Transverse colon (tissue), 3 donors: ENCODE measurements around the gene ZNF69.

Source experiments
- EP300 ChIP-seq: sonication (generic); formaldehyde crosslinking; IDR thresholded peaks from one replicate; pipeline ENCODE4 v1.6.1; 2017; ENCODE audit warnings: antibody characterized with exemption, low read depth
- POLR2A ChIP-seq: fragments of 450-650 bp; IDR thresholded peaks from one replicate; pipeline ENCODE4 v1.6.1; 2016; ENCODE audit warnings: antibody characterized with exemption, mild to moderate bottlenecking, moderate library complexity
- TF ChIP-seq, protein P1 (sequence below), 5 experiments: fragments of 200-600 bp in 3 of 5; fragments of 450-650 bp in 2 of 5; sonication (generic) in 3 of 5; IDR thresholded peaks; 1 replicate in 2 of 5; 2 replicates in 3 of 5; pipeline ENCODE4 v1.5.1; 2016 to 2017; ENCODE audit warnings: antibody characterized with exemption in 5 of 5, inconsistent platforms in 3 of 5, mild to moderate bottlenecking in 2 of 5, moderate library complexity in 1 of 5

DNA sequence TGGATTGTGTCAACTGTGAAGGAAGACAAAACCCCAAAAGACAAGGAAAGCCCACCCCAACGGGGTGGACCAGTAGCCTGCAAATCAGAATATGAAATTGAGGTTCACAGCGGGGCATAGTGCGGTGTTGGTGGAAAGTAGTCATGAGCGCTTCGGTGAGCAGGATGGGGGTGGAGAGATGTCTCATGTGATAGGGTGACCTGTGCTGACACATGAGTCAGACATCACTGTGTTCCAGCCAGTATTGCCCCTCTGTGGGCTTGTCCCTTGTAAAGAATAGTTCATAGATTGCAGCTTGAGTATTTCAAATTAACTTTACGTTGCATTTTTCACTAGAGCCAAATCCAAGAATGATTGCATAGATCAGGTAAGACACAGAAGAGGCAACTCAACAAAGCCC lies 7.3 kb downstream of the ZNF69 start:
- TF ChIP-seq, protein P1, sequence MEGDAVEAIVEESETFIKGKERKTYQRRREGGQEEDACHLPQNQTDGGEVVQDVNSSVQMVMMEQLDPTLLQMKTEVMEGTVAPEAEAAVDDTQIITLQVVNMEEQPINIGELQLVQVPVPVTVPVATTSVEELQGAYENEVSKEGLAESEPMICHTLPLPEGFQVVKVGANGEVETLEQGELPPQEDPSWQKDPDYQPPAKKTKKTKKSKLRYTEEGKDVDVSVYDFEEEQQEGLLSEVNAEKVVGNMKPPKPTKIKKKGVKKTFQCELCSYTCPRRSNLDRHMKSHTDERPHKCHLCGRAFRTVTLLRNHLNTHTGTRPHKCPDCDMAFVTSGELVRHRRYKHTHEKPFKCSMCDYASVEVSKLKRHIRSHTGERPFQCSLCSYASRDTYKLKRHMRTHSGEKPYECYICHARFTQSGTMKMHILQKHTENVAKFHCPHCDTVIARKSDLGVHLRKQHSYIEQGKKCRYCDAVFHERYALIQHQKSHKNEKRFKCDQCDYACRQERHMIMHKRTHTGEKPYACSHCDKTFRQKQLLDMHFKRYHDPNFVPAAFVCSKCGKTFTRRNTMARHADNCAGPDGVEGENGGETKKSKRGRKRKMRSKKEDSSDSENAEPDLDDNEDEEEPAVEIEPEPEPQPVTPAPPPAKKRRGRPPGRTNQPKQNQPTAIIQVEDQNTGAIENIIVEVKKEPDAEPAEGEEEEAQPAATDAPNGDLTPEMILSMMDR (IDR thresholded peaks at IDR 0.05), result no peak
- no peak for TF ChIP-seq EP300
- TF ChIP-seq POLR2A, result no peak
